ENCODE measurements around the gene ITGA7.

DNA sequence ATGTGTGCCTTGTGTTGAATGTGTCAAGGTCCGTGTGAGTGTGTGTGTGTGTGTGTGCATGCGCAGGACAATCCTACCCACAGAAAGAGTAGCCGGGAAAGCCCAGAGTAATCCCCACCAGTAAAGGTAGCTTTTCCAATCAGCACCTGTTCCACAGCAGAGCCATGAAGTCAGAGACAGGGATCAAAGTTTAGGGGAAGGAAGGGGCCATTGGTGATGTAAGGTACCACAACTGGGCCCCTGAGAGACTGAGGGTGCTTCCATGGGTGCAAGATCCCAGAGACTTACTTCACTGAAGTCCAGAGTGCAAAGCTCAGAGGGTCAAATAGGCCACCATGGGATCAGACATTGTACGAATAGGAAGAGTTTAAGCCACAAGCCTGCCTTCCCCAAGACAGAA lies 50.5 kb downstream of the ITGA7 start:
- TF ChIP-seq, protein P1, sequence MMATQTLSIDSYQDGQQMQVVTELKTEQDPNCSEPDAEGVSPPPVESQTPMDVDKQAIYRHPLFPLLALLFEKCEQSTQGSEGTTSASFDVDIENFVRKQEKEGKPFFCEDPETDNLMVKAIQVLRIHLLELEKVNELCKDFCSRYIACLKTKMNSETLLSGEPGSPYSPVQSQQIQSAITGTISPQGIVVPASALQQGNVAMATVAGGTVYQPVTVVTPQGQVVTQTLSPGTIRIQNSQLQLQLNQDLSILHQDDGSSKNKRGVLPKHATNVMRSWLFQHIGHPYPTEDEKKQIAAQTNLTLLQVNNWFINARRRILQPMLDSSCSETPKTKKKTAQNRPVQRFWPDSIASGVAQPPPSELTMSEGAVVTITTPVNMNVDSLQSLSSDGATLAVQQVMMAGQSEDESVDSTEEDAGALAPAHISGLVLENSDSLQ (IDR thresholded peaks at IDR 0.05) = no peak
- TF ChIP-seq L3MBTL2 (conservative IDR thresholded peaks at IDR 0.05) (no peak), ARNT (IDR thresholded peaks at IDR 0.05) (no peak), ELF4 (IDR thresholded peaks at IDR 0.05) (no peak), BHLHE40 (IDR thresholded peaks at IDR 0.05; ENCODE audit: borderline replicate concordance) (no peak), FOXM1 (IDR thresholded peaks at IDR 0.05; ENCODE audit: borderline replicate concordance) (no peak)

All from HEK293T (cell line).